H1 (cell line): ENCODE measurements around the gene CCR1. TPM values are rescaled to one million over a fixed set of nuclear protein-coding genes. Genes with fewer than 3 reads are reported as not detected.

Source experiments
- polyA plus RNA-seq, 7 experiments: library from polyadenylated mRNA; depleted of rRNA in 3 of 7; stranded (reverse) in 5 of 7; unstranded in 2 of 7; fragments of >200 nt in 5 of 7; fragments of 200-250 nt in 2 of 7; gene quantifications; 1 replicate in 5 of 7; 2 replicates in 1 of 7; 4 replicates in 1 of 7; pipeline versions ENCODE4 v1.2.1 to v1.2.3, GENCODE V29; 2011 to 2013; ENCODE audit warnings: missing spikeins in 2 of 7, mixed read lengths in 2 of 7
- total RNA-seq: library from RNA; stranded (reverse); fragmentation: NEBNext Ultra II Directional; extraction: Animal tissue kit (Norgen Biotek cat#: 25700); gene quantifications from 2 replicates; pipeline ENCODE4 v1.2.1, GENCODE V29; 2021

CCR1 gene
- total and polyA plus RNA-seq, 2 of the 8 experiments (the other 6 are each of a cell fraction or from before 2014, with no cell fraction given): not detected

Other genes starting within 250 kb of the CCR1 start
- gene FYCO1, start 212.5 kb downstream of the CCR1 start, total RNA-seq: 9.3 and 10.8 TPM in 2 replicates
- gene FYCO1, start 212.5 kb downstream of the CCR1 start, polyA plus RNA-seq (2011; rRNA removed): 4.8 and 6.7 TPM in 2 replicates
- not detected in 2 replicates for gene XCR1, start 180.8 kb downstream of the CCR1 start, total RNA-seq
- 0.19 and 0.53 TPM in 2 replicates for gene XCR1, start 180.8 kb downstream of the CCR1 start, polyA plus RNA-seq (2011; rRNA removed)
- not detected in 2 replicates for gene CCR3, start 34.1 kb upstream of the CCR1 start, total RNA-seq
- gene CCR3, start 34.1 kb upstream of the CCR1 start, polyA plus RNA-seq (2011; rRNA removed): not detected in 2 replicates
- gene CCR2, start 145.8 kb upstream of the CCR1 start, total RNA-seq: not detected in 2 replicates
- gene CCR2, start 145.8 kb upstream of the CCR1 start, polyA plus RNA-seq (2011; rRNA removed): not detected in 2 replicates
- not detected in 2 replicates for gene CCR5, start 162.6 kb upstream of the CCR1 start, total RNA-seq
- gene CCR5, start 162.6 kb upstream of the CCR1 start, polyA plus RNA-seq (2011; rRNA removed): not detected in 2 replicates
- not detected in 2 replicates for gene CCRL2, start 198.9 kb upstream of the CCR1 start, total RNA-seq
- not detected in 2 replicates for gene CCRL2, start 198.9 kb upstream of the CCR1 start, polyA plus RNA-seq (2011; rRNA removed)